ENCODE results near the gene CREBBP.

The CREBBP gene

GRCh38 chr16:3712861-3713372 lies 167.6 kb downstream of the CREBBP start:
- no peak for DNase-seq (ENCODE audit: low spot score)
- in situ Hi-C loops (cut with MboI; ENCODE audit: low sequenced_read_pairs, unreplicated experiment) = no loop called here
- TF ChIP-seq CTCF (IDR thresholded peaks at IDR 0.05; ENCODE audit: borderline replicate concordance, control extremely low read depth, extremely low read depth, insufficient read depth, missing control alignments) = no peak

GRCh38 chr16:3706253-3707012 lies 174.1 kb downstream of the CREBBP start:
- no peak for TF ChIP-seq CTCF (IDR thresholded peaks at IDR 0.05; ENCODE audit: borderline replicate concordance, control extremely low read depth, extremely low read depth, insufficient read depth, missing control alignments)
- no peak for DNase-seq (ENCODE audit: low spot score)
- in situ Hi-C loops (cut with MboI; ENCODE audit: low sequenced_read_pairs, unreplicated experiment) = no loop called here

GRCh38 chr16:3702082-3702481 lies 178.4 kb downstream of the CREBBP start:
- TF ChIP-seq CTCF (IDR thresholded peaks at IDR 0.05; ENCODE audit: borderline replicate concordance, control extremely low read depth, extremely low read depth, insufficient read depth, missing control alignments) = no peak
- in situ Hi-C loops (cut with MboI; ENCODE audit: low sequenced_read_pairs, unreplicated experiment) = no loop called here
- no peak for DNase-seq (ENCODE audit: low spot score)

GRCh38 chr16:3701531-3701930 lies 179.0 kb downstream of the CREBBP start:
- no peak for TF ChIP-seq CTCF (IDR thresholded peaks at IDR 0.05; ENCODE audit: borderline replicate concordance, control extremely low read depth, extremely low read depth, insufficient read depth, missing control alignments)
- DNase-seq (ENCODE audit: low spot score) = no peak
- in situ Hi-C loops (cut with MboI; ENCODE audit: low sequenced_read_pairs, unreplicated experiment) = no loop called here

GRCh38 chr16:3698941-3699340 lies 181.6 kb downstream of the CREBBP start:
- no peak for DNase-seq (ENCODE audit: low spot score)
- no peak for TF ChIP-seq CTCF (IDR thresholded peaks at IDR 0.05; ENCODE audit: borderline replicate concordance, control extremely low read depth, extremely low read depth, insufficient read depth, missing control alignments)
- in situ Hi-C loops (cut with MboI; ENCODE audit: low sequenced_read_pairs, unreplicated experiment) = no loop called here

- in situ Hi-C loops (cut with MboI; ENCODE audit: low sequenced_read_pairs, unreplicated experiment) = no loop called here
- DNase-seq (ENCODE audit: low spot score) = no peak
- TF ChIP-seq CTCF (IDR thresholded peaks at IDR 0.05; ENCODE audit: borderline replicate concordance, control extremely low read depth, extremely low read depth, insufficient read depth, missing control alignments) = no peak
Measured at GRCh38 chr16:3696425-3697218, 183.9 kb downstream of the CREBBP start.

All from GM13976 (cell line).